K562 (cell line): ENCODE measurements around the gene MYL11. TPM values are rescaled to one million over a fixed set of nuclear protein-coding genes. Genes with fewer than 3 reads are reported as not detected.

Experiments
- BHLHE40 ChIP-seq: IDR thresholded peaks from 2 replicates; pipeline ENCODE4 v1.6.1; 2011; ENCODE audit warnings: low read length, improper control_type of control experiment
- C11orf30 ChIP-seq: fragments of 450-650 bp; IDR thresholded peaks from 2 replicates; pipeline ENCODE4 v1.6.1; 2016; ENCODE audit warnings: low read depth, mild to moderate bottlenecking
- CXXC5 ChIP-seq: fragments of 250-450 bp; sonication (Bioruptor Pico); IDR thresholded peaks from 2 replicates; pipeline ENCODE4 v1.8.0; 2022; ENCODE audit warnings: inconsistent platforms, mild to moderate bottlenecking, moderate library complexity
- EGR1 ChIP-seq: fragments of 450-650 bp; conservative IDR thresholded peaks from 2 replicates; pipeline ENCODE4 v1.6.1; 2017; ENCODE audit warnings: mild to moderate bottlenecking
- ESRRA ChIP-seq: fragments of 450-650 bp; IDR thresholded peaks from 2 replicates; pipeline ENCODE4 v1.6.1; 2014; ENCODE audit warnings: low read depth, mild to moderate bottlenecking, moderate library complexity, borderline replicate concordance
- ETV5 ChIP-seq: sonication (generic); formaldehyde crosslinking; IDR thresholded peaks from 2 replicates; pipeline ENCODE4 v1.4.0; 2020; ENCODE audit warnings: low read depth, mild to moderate bottlenecking, missing genetic modification reagents
- FOS ChIP-seq: IDR thresholded peaks from 3 replicates; pipeline ENCODE4 v1.6.1; 2011; ENCODE audit not compliant: insufficient read length; ENCODE audit errors: extremely low read depth
- HIVEP1 ChIP-seq: fragments of 250-450 bp; sonication (Bioruptor Pico); IDR thresholded peaks from 2 replicates; pipeline ENCODE4 v1.4.0; 2020; ENCODE audit warnings: mild to moderate bottlenecking
- HMGN3 ChIP-seq: IDR thresholded peaks from 2 replicates; pipeline ENCODE4 v1.6.1; 2011; ENCODE audit warnings: borderline replicate concordance, low read depth, mild to moderate bottlenecking, mixed read lengths, low read length; ENCODE audit not compliant: insufficient read length; ENCODE audit errors: extremely low read depth
- KHSRP ChIP-seq: fragments of 450-650 bp; IDR thresholded peaks from 2 replicates; pipeline ENCODE4 v1.6.1; 2017
- LEF1 ChIP-seq: fragments of 450-650 bp; IDR thresholded peaks from 2 replicates; pipeline ENCODE4 v1.6.1; 2016; ENCODE audit warnings: mild to moderate bottlenecking
- MBD2 ChIP-seq: sonication (generic); IDR thresholded peaks from 2 replicates; pipeline ENCODE4 v1.6.1; 2016; ENCODE audit warnings: low read depth, borderline replicate concordance
- MECOM ChIP-seq: fragments of 250-450 bp; sonication (Bioruptor Pico); IDR thresholded peaks from 2 replicates; pipeline ENCODE4 v1.8.0; 2022; ENCODE audit warnings: inconsistent platforms
- MIER1 ChIP-seq: fragments of 450-650 bp; IDR thresholded peaks from 2 replicates; pipeline ENCODE4 v1.6.1; 2016; ENCODE audit warnings: antibody characterized with exemption, mild to moderate bottlenecking, low read depth
- NFIC ChIP-seq: fragments of 450-650 bp; IDR thresholded peaks from 2 replicates; pipeline ENCODE4 v1.6.1; 2017; ENCODE audit warnings: mild to moderate bottlenecking, inconsistent platforms
- NR1H2 ChIP-seq: sonication (generic); formaldehyde crosslinking; IDR thresholded peaks from 2 replicates; pipeline ENCODE4 v1.4.0; 2020; ENCODE audit warnings: mild to moderate bottlenecking, missing genetic modification reagents
- RFX5 ChIP-seq: IDR thresholded peaks from 2 replicates; pipeline ENCODE4 v1.6.1; 2011; ENCODE audit warnings: low read depth, mild to moderate bottlenecking, improper control_type of control experiment, low read length
- SRSF1 ChIP-seq: fragments of 200-400 bp; formaldehyde crosslinking; IDR thresholded peaks from 2 replicates; pipeline ENCODE4 v1.6.1; 2017; ENCODE audit warnings: mild to moderate bottlenecking, low read depth, low read length, moderate library complexity
- TGIF2 ChIP-seq: sonication (generic); formaldehyde crosslinking; IDR thresholded peaks from 2 replicates; pipeline ENCODE4 v1.8.1; 2022; ENCODE audit warnings: mild to moderate bottlenecking, missing genetic modification reagents, moderate library complexity
- ZFP36 ChIP-seq: fragments of 150-350 bp; IDR thresholded peaks from 2 replicates; pipeline ENCODE4 v1.6.1; 2018; ENCODE audit warnings: low read length, low read depth; ENCODE audit not compliant: partially characterized antibody
- ZKSCAN3 ChIP-seq: fragments of 250-450 bp; sonication (Bioruptor Pico); IDR thresholded peaks from 2 replicates; pipeline ENCODE4 v1.4.0; 2020
- ZNF282 ChIP-seq: sonication (generic); formaldehyde crosslinking; IDR thresholded peaks from 2 replicates; pipeline ENCODE4 v1.8.1; 2023; ENCODE audit warnings: missing genetic modification reagents
- ZNF311 ChIP-seq: fragments of 250-450 bp; sonication (Bioruptor Pico); IDR thresholded peaks from 2 replicates; pipeline ENCODE4 v1.4.0; 2020; ENCODE audit warnings: mild to moderate bottlenecking, moderate library complexity
- ZSCAN29 ChIP-seq: fragments of 450-650 bp; IDR thresholded peaks from 2 replicates; pipeline ENCODE4 v1.6.1; 2017
- polyA plus RNA-seq, 8 experiments: library from polyadenylated mRNA; depleted of rRNA in 4 of 8; stranded (reverse) in 5 of 8; unstranded in 3 of 8; fragments of >200 nt; fragmentation: Nextera tagmentation in 2 of 8; fragmentation: Illumina TruSeq in 1 of 8; extraction: Ambion mirVana in 2 of 8; extraction: Trizol in 1 of 8; gene quantifications; 2 replicates each; pipeline versions ENCODE4 v1.2.1 to v1.2.3, GENCODE V29; 2011 to 2014; ENCODE audit warnings: inconsistent platforms in 1 of 8, missing spikeins in 1 of 8
- total RNA-seq, 7 experiments: library from RNA; depleted of rRNA in 6 of 7; stranded (reverse); fragments of >200 nt in 6 of 7; fragmentation: Illumina TruSeq in 2 of 7; extraction: Trizol in 2 of 7; gene quantifications; 2 replicates each; pipeline versions ENCODE4 v1.2.1 to v1.2.3, GENCODE V29; 2011 to 2021; ENCODE audit warnings: low replicate concordance in 1 of 7
- TF ChIP-seq, protein P1 (sequence below), 2 experiments: fragments of 250-450 bp in 1 of 2; fragments of 450-650 bp in 1 of 2; sonication (Bioruptor Pico) in 1 of 2; IDR thresholded peaks; 2 replicates each; pipeline versions ENCODE4 v1.6.1 to v1.8.0; 2016 to 2021; ENCODE audit warnings: mild to moderate bottlenecking in 2 of 2, moderate library complexity in 2 of 2, missing compliant biosample characterization in 1 of 2, missing genetic modification characterization in 1 of 2
- TF ChIP-seq, protein P2 (sequence below), 3 experiments: IDR thresholded peaks in 2 of 3; conservative IDR thresholded peaks in 1 of 3; 2 replicates each; pipeline ENCODE4 v1.5.1; 2011 to 2012; ENCODE audit warnings: low read length in 3 of 3, mild to moderate bottlenecking in 3 of 3, control low read depth in 2 of 3, improper control_type of control experiment in 1 of 3, inconsistent platforms in 1 of 3, low read depth in 1 of 3, mixed read lengths in 1 of 3, moderate library complexity in 1 of 3; ENCODE audit not compliant: insufficient read depth in 2 of 3
- TF ChIP-seq, protein P3 (sequence below): fragments of 250-450 bp; sonication (Bioruptor Pico); IDR thresholded peaks from 2 replicates; pipeline ENCODE4 v1.4.0; 2020; ENCODE audit warnings: borderline replicate concordance

MYL11 gene
- total and polyA plus RNA-seq, 9 of the 15 experiments (the other 6 are each of a cell fraction or from before 2014, with no cell fraction given), result 0.31 to 1.5 (median 0.73) TPM; not detected in 4

DNA sequence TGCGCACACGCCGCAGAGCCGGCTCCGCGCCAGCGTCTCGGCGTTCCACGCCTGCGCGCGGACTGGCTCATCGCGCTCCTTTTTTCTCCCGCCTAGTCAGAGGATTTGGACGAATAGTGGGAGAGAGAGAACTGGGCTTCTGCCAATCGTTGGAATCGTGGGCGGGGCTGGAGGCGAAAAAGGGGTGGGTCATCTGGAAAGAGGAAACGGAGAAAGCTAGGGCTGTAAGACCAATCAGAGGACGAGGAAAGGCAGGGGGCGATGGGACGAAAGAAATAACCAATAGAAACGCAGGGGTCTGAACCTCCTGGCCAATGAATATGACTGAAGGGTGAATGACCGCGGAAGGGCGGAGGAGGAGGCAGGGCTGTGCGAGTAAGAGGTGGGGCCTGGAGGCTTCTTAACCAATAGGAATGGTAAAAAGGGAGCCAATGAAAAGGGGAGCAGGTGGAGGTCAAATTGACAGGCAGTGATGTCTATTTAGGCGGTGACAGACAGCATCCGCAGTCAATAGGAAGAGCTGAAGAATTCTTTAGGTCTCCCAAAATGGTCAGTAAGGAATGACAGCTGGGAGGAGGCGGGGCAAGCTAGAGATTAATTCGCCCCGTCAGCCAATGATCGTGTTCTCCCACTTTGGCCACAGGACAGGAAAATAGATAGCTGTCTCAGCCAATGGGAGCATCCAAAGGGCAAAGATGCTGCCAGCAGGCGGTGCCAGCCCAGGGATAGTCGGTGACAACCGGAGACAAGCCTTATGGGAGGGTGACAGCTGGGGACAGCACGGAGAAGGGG, 4.0 kb upstream of the MYL11 start, which contains the start of gene TBC1D10B (continued):
- peak; percentile 98 for TF ChIP-seq MBD2
- peak; percentile 82 for TF ChIP-seq ETV5
- no peak for TF ChIP-seq SRSF1
- no peak for TF ChIP-seq ZNF311 (CRISPR knock-in tag)
- no peak for TF ChIP-seq KHSRP
- TF ChIP-seq ZKSCAN3 (CRISPR knock-in tag), result no peak
- TF ChIP-seq MIER1, result no peak
- TF ChIP-seq, protein P1, sequence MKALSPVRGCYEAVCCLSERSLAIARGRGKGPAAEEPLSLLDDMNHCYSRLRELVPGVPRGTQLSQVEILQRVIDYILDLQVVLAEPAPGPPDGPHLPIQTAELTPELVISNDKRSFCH (CRISPR knock-in tag; IDR thresholded peaks at IDR 0.05), result no peak
- TF ChIP-seq, protein P1 (tag; IDR thresholded peaks at IDR 0.05), result no peak
- no peak for TF ChIP-seq ZNF282 (CRISPR knock-in tag)
- TF ChIP-seq TGIF2 (CRISPR knock-in tag), result peak; percentile 72; the same call in 1 of the 2 replicates
- TF ChIP-seq MECOM (CRISPR knock-in tag), result no peak
- TF ChIP-seq, protein P2, sequence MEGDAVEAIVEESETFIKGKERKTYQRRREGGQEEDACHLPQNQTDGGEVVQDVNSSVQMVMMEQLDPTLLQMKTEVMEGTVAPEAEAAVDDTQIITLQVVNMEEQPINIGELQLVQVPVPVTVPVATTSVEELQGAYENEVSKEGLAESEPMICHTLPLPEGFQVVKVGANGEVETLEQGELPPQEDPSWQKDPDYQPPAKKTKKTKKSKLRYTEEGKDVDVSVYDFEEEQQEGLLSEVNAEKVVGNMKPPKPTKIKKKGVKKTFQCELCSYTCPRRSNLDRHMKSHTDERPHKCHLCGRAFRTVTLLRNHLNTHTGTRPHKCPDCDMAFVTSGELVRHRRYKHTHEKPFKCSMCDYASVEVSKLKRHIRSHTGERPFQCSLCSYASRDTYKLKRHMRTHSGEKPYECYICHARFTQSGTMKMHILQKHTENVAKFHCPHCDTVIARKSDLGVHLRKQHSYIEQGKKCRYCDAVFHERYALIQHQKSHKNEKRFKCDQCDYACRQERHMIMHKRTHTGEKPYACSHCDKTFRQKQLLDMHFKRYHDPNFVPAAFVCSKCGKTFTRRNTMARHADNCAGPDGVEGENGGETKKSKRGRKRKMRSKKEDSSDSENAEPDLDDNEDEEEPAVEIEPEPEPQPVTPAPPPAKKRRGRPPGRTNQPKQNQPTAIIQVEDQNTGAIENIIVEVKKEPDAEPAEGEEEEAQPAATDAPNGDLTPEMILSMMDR (IDR thresholded peaks at IDR 0.05 in 2 of 3, conservative IDR thresholded peaks at IDR 0.05 in 1 of 3; ENCODE audit: insufficient read depth in 2 of 3, low read depth in 1 of 3, low read length in 3 of 3), result peak; percentile 29 to 47 (median 44); a peak in 4 of 6 replicates
- peak; percentile 39; the same call in 1 of the 2 replicates for TF ChIP-seq RFX5
- no peak for TF ChIP-seq NR1H2 (CRISPR knock-in tag)
- TF ChIP-seq ESRRA, result 0 out of 2 replicates have a peak, but pooled peaks have one; percentile 20
- TF ChIP-seq ZFP36, result peak; percentile 48
- no peak for TF ChIP-seq HIVEP1 (CRISPR knock-in tag)
- no peak; the same call in 1 of the 2 replicates for TF ChIP-seq NFIC
- peak; percentile 3; the same call in 1 of the 2 replicates for TF ChIP-seq CXXC5 (CRISPR knock-in tag)
- TF ChIP-seq LEF1, result no peak
- peak; percentile 41; the same call in 1 of the 2 replicates for TF ChIP-seq BHLHE40
- TF ChIP-seq EGR1, result peak; percentile 77
- TF ChIP-seq FOS, result peak; percentile 98
- TF ChIP-seq ZSCAN29, result no peak
- TF ChIP-seq HMGN3, result peak; percentile 60
- TF ChIP-seq C11orf30, result peak; percentile 87
- TF ChIP-seq, protein P3, sequence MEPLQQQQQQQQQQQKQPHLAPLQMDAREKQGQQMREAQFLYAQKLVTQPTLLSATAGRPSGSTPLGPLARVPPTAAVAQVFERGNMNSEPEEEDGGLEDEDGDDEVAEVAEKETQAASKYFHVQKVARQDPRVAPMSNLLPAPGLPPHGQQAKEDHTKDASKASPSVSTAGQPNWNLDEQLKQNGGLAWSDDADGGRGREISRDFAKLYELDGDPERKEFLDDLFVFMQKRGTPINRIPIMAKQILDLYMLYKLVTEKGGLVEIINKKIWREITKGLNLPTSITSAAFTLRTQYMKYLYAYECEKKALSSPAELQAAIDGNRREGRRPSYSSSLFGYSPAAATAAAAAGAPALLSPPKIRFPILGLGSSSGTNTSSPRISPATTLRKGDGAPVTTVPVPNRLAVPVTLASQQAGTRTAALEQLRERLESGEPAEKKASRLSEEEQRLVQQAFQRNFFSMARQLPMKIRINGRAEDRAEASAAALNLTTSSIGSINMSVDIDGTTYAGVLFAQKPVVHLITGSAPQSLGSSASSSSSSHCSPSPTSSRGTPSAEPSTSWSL (CRISPR knock-in tag), result no peak
